ENCODE data around the gene TAGLN2.

The TAGLN2 gene

GRCh38 chr1:159931795-159932173 lies 6.5 kb upstream of the TAGLN2 start:
- no peak for TF ChIP-seq PAX5 (IDR thresholded peaks at IDR 0.05; ENCODE audit: insufficient read depth, low read length, severe bottlenecking)
- no peak for TF ChIP-seq POLR2AphosphoS5 (IDR thresholded peaks at IDR 0.05; ENCODE audit: low read depth, low read length)
- TF ChIP-seq POU2F2 (IDR thresholded peaks at IDR 0.05; ENCODE audit: low read depth, low read length) = no peak
- FAIRE-seq (no peak), DNase-seq (ENCODE audit: insufficient read length, low spot score) (no peak)

GRCh38 chr1:159931101-159931794 lies 5.9 kb upstream of the TAGLN2 start:
- DNase-seq (ENCODE audit: insufficient read length, low spot score) (no peak), FAIRE-seq (no peak)
- TF ChIP-seq POU2F2 (IDR thresholded peaks at IDR 0.05; ENCODE audit: low read depth, low read length) = no peak
- TF ChIP-seq PAX5 (IDR thresholded peaks at IDR 0.05; ENCODE audit: insufficient read depth, low read length, severe bottlenecking) = no peak
- no peak for TF ChIP-seq POLR2AphosphoS5 (IDR thresholded peaks at IDR 0.05; ENCODE audit: low read depth, low read length)
- TF ChIP-seq POLR2A (IDR thresholded peaks at IDR 0.05; ENCODE audit: low read depth, low read length) = no peak
- TF ChIP-seq SPI1 (IDR thresholded peaks at IDR 0.05; ENCODE audit: low read depth, low read length) = no peak
- no peak for TF ChIP-seq TAF1 (IDR thresholded peaks at IDR 0.05; ENCODE audit: low read depth, low read length)

GRCh38 chr1:159930634-159931033 lies 5.3 kb upstream of the TAGLN2 start:
- FAIRE-seq = no peak
- TF ChIP-seq TAF1 (IDR thresholded peaks at IDR 0.05; ENCODE audit: low read depth, low read length) (no peak), POU2F2 (IDR thresholded peaks at IDR 0.05; ENCODE audit: low read depth, low read length) (no peak), PAX5 (IDR thresholded peaks at IDR 0.05; ENCODE audit: insufficient read depth, low read length, severe bottlenecking) (no peak), POLR2AphosphoS5 (IDR thresholded peaks at IDR 0.05; ENCODE audit: low read depth, low read length) (no peak), POLR2A (IDR thresholded peaks at IDR 0.05; ENCODE audit: low read depth, low read length) (no peak), SPI1 (IDR thresholded peaks at IDR 0.05; ENCODE audit: low read depth, low read length) (no peak)
- DNase-seq (ENCODE audit: insufficient read length, low spot score) = no peak

- FAIRE-seq = no peak
- no peak for TF ChIP-seq PAX5 (IDR thresholded peaks at IDR 0.05; ENCODE audit: insufficient read depth, low read length, severe bottlenecking)
- no peak for TF ChIP-seq POLR2A (IDR thresholded peaks at IDR 0.05; ENCODE audit: low read depth, low read length)
- TF ChIP-seq TAF1 (IDR thresholded peaks at IDR 0.05; ENCODE audit: low read depth, low read length) = no peak
- no peak for TF ChIP-seq POU2F2 (IDR thresholded peaks at IDR 0.05; ENCODE audit: low read depth, low read length)
- TF ChIP-seq POLR2AphosphoS5 (IDR thresholded peaks at IDR 0.05; ENCODE audit: low read depth, low read length) = no peak
- no peak for TF ChIP-seq SPI1 (IDR thresholded peaks at IDR 0.05; ENCODE audit: low read depth, low read length)
- no peak for DNase-seq (ENCODE audit: insufficient read length, low spot score)
Observed at GRCh38 chr1:159930216-159930615, 4.9 kb upstream of the TAGLN2 start.

GRCh38 chr1:159929155-159930051 lies 4.1 kb upstream of the TAGLN2 start:
- TF ChIP-seq POLR2A (IDR thresholded peaks at IDR 0.05; ENCODE audit: low read depth, low read length) = no peak
- no peak for TF ChIP-seq PAX5 (IDR thresholded peaks at IDR 0.05; ENCODE audit: insufficient read depth, low read length, severe bottlenecking)
- TF ChIP-seq TAF1 (IDR thresholded peaks at IDR 0.05; ENCODE audit: low read depth, low read length) = no peak
- no peak for TF ChIP-seq POLR2AphosphoS5 (IDR thresholded peaks at IDR 0.05; ENCODE audit: low read depth, low read length)
- no peak for TF ChIP-seq POU2F2 (IDR thresholded peaks at IDR 0.05; ENCODE audit: low read depth, low read length)
- no peak for TF ChIP-seq SPI1 (IDR thresholded peaks at IDR 0.05; ENCODE audit: low read depth, low read length)
- FAIRE-seq (no peak), DNase-seq (ENCODE audit: insufficient read length, low spot score) (no peak)

- DNase-seq (ENCODE audit: insufficient read length, low spot score) = no peak
- TF ChIP-seq TAF1 (IDR thresholded peaks at IDR 0.05; ENCODE audit: low read depth, low read length) (no peak), POLR2AphosphoS5 (IDR thresholded peaks at IDR 0.05; ENCODE audit: low read depth, low read length) (no peak), POU2F2 (IDR thresholded peaks at IDR 0.05; ENCODE audit: low read depth, low read length) (no peak), POLR2A (IDR thresholded peaks at IDR 0.05; ENCODE audit: low read depth, low read length) (no peak), SPI1 (IDR thresholded peaks at IDR 0.05; ENCODE audit: low read depth, low read length) (no peak), PAX5 (IDR thresholded peaks at IDR 0.05; ENCODE audit: insufficient read depth, low read length, severe bottlenecking) (no peak)
- FAIRE-seq = no peak
Observed at GRCh38 chr1:159928491-159929050, 3.3 kb upstream of the TAGLN2 start.

- FAIRE-seq = no peak
- TF ChIP-seq POU2F2 (IDR thresholded peaks at IDR 0.05; ENCODE audit: low read depth, low read length) = no peak
- TF ChIP-seq PAX5 (IDR thresholded peaks at IDR 0.05; ENCODE audit: insufficient read depth, low read length, severe bottlenecking) = no peak
- TF ChIP-seq POLR2A (IDR thresholded peaks at IDR 0.05; ENCODE audit: low read depth, low read length) = no peak
- TF ChIP-seq POLR2AphosphoS5 (IDR thresholded peaks at IDR 0.05; ENCODE audit: low read depth, low read length) = no peak
- no peak for TF ChIP-seq SPI1 (IDR thresholded peaks at IDR 0.05; ENCODE audit: low read depth, low read length)
- no peak for TF ChIP-seq TAF1 (IDR thresholded peaks at IDR 0.05; ENCODE audit: low read depth, low read length)
- no peak for DNase-seq (ENCODE audit: insufficient read length, low spot score)
Observed at GRCh38 chr1:159927849-159928431, 2.6 kb upstream of the TAGLN2 start.

GRCh38 chr1:159927211-159927848 lies 2.0 kb upstream of the TAGLN2 start:
- no peak for FAIRE-seq
- TF ChIP-seq POLR2A (IDR thresholded peaks at IDR 0.05; ENCODE audit: low read depth, low read length) (no peak), PAX5 (IDR thresholded peaks at IDR 0.05; ENCODE audit: insufficient read depth, low read length, severe bottlenecking) (no peak)
- no peak for DNase-seq (ENCODE audit: insufficient read length, low spot score)

GRCh38 chr1:159925719-159926078 lies 392 bp upstream of the TAGLN2 start:
- no peak for DNase-seq (ENCODE audit: insufficient read length, low spot score)
- FAIRE-seq = no peak
- TF ChIP-seq SPI1 (IDR thresholded peaks at IDR 0.05; ENCODE audit: low read depth, low read length) (no peak), POLR2AphosphoS5 (IDR thresholded peaks at IDR 0.05; ENCODE audit: low read depth, low read length) (no peak), TAF1 (IDR thresholded peaks at IDR 0.05; ENCODE audit: low read depth, low read length) (no peak), POLR2A (IDR thresholded peaks at IDR 0.05; ENCODE audit: low read depth, low read length) (no peak), POU2F2 (IDR thresholded peaks at IDR 0.05; ENCODE audit: low read depth, low read length) (no peak), PAX5 (IDR thresholded peaks at IDR 0.05; ENCODE audit: insufficient read depth, low read length, severe bottlenecking) (no peak)

Measured in GM12891 (cell line).